Spleen (tissue), 11 donors: ENCODE measurements around the gene NR3C2. TPM values are rescaled to one million over a fixed set of nuclear protein-coding genes. Genes with fewer than 3 reads are reported as not detected.

Experiments used
- DNase-seq: peaks from one replicate; pipeline ENCODE4 v3.0.0-alpha.2; 2020
- H3K27ac ChIP-seq, 8 donors: fragments of 200-600 bp; sonication (generic) in 7 of 8; 1 replicate in 4 of 8; 2 replicates in 4 of 8; pipeline versions ENCODE4 v1.5.0 to v1.8.0; 2016 to 2021; ENCODE audit warnings: inconsistent platforms in 4 of 8, mild to moderate bottlenecking in 4 of 8, moderate library complexity in 1 of 8
- H3K27me3 ChIP-seq, 7 donors: fragments of 200-600 bp; sonication (generic) in 6 of 7; replicated peaks in 1 of 7; 1 replicate in 4 of 7; 2 replicates in 3 of 7; pipeline versions ENCODE4 v1.5.0 to v1.8.0; 2016 to 2021; ENCODE audit warnings: inconsistent platforms in 3 of 7, mild to moderate bottlenecking in 1 of 7
- H3K36me3 ChIP-seq, 6 donors: fragments of 200-600 bp; sonication (generic) in 5 of 6; 1 replicate in 4 of 6; 2 replicates in 2 of 6; pipeline versions ENCODE4 v1.5.0 to v1.8.0; 2016 to 2021; ENCODE audit warnings: inconsistent platforms in 2 of 6
- H3K4me1 ChIP-seq, 6 donors: fragments of 200-600 bp; sonication (generic) in 5 of 6; 1 replicate in 3 of 6; 2 replicates in 3 of 6; pipeline versions ENCODE4 v1.5.0 to v1.8.0; 2016 to 2021; ENCODE audit warnings: inconsistent platforms in 3 of 6
- H3K4me3 ChIP-seq, 8 donors: fragments of 200-600 bp; sonication (generic) in 7 of 8; 1 replicate in 4 of 8; 2 replicates in 4 of 8; pipeline versions ENCODE4 v1.5.0 to v1.8.0; 2016 to 2021; ENCODE audit warnings: inconsistent platforms in 4 of 8, mild to moderate bottlenecking in 4 of 8, moderate library complexity in 2 of 8
- H3K9me3 ChIP-seq, 8 donors: fragments of 200-600 bp; sonication (generic) in 7 of 8; 1 replicate in 4 of 8; 2 replicates in 4 of 8; pipeline versions ENCODE4 v1.5.0 to v1.8.0; 2016 to 2021; ENCODE audit warnings: inconsistent platforms in 4 of 8
- POLR2A ChIP-seq, 3 donors: fragments of 450-650 bp; IDR thresholded peaks; one replicate each; pipeline ENCODE4 v1.5.1; 2017; ENCODE audit warnings: antibody characterized with exemption in 3 of 3, mild to moderate bottlenecking in 1 of 3
- POLR2AphosphoS5 ChIP-seq, 3 donors: sonication (generic); formaldehyde crosslinking; IDR thresholded peaks; one replicate each; pipeline ENCODE4 v1.5.1; 2017; ENCODE audit warnings: antibody characterized with exemption in 3 of 3
- WGBS, 5 donors: extraction: QIAGEN DNeasy Blood & Tissue Kit in 3 of 5; methylation state at CpG; one replicate each; pipeline versions ENCODE4 v1.1.5 to v1.1.7; 2013 to 2018; 5-methylcytosine and 5-hydroxymethylcytosine counted together
- intact Hi-C: fragments of 100-400 bp; cut with DNase I; formaldehyde crosslinking; loops from one replicate; pipeline ENCODE4 v1.15.0; 2023; ENCODE audit warnings: low total_unique reads
- polyA plus RNA-seq, 3 donors: library from polyadenylated mRNA; stranded (reverse); fragments of 200-250 nt; gene quantifications; one replicate each; pipeline ENCODE4 v1.2.1, GENCODE V29; 2013
- total RNA-seq, 7 donors: library from RNA; depleted of rRNA in 3 of 7; stranded (reverse); fragments of >200 nt in 3 of 7; fragmentation: NEBNext Ultra II Directional in 4 of 7; extraction: Animal tissue kit (Norgen Biotek cat#: 25700) in 4 of 7; gene quantifications; one replicate each; pipeline versions ENCODE4 v1.1.0 to v1.2.1, GENCODE V29; 2016 to 2021
- TF ChIP-seq, protein P1 (sequence below), 11 experiments: fragments of 200-600 bp in 7 of 11; fragments of 450-650 bp in 4 of 11; sonication (generic) in 4 of 11; IDR thresholded peaks in 8 of 11; conservative IDR thresholded peaks in 3 of 11; 1 replicate in 7 of 11; 2 replicates in 4 of 11; pipeline versions ENCODE4 v1.4.0 to v1.8.0; 2016 to 2021; ENCODE audit warnings: antibody characterized with exemption in 11 of 11, inconsistent platforms in 4 of 11, mild to moderate bottlenecking in 1 of 11
- donor health status: healthy with polysubstance abuse.
- donor health status: DM: no; HTN: no; CAD: no; lungs with moderate emphysema.
- donor health status: DM: no; HTN: no; CAD: no.
- donor health status: Bipolar disorder and iron deficiency.
- donor health status: healthy.
- donor health status: DM: no; HTN: no; CAD: no.
- donor health status: DM: yes; HTN: yes; CAD: no.

The NR3C2 gene
- total and polyA plus RNA-seq, 10 donors: 1.2 to 25.9 (median 16.2) TPM

DNA sequence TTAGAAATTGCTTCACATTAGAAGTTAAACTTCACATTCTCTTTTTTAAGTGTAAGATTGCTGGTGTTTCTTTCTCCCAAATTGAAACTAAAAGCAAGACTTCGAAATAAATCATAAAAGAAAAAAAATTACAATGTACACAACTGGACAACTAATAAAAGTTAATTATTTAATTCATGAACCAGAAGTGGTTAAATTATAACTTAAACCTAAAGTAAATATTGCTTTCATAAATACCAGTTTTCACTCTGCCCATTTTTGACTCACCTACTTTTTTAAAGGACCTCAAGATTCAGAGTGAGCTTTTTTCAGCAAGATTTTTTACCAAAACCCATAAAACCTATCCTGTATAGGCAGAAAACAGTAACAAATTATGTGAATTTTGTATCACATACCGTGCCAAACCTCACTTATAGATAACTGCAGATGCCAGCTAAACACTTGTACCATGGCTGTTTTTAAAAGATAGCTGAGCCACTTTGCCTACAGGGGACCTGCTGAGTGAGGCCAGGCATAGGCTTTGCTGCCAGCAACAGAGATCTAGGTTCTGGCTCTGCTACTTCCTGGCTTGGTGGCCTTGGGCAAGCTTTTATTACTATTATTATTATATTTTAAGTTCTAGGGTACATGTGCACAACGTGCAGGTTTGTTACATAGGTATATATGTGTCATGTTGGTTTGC lies 259.8 kb downstream of the NR3C2 start:
- Histone ChIP-seq H3K4me1 (no peaks in the 10 kb centered on the region), H3K4me3 (no peak overlapping the region), H3K36me3 (peaks cover 0 to 5% (median 0%) of the 10 kb centered on the region in 6 donors), H3K27me3 (no peaks in the 10 kb centered on the region), H3K27ac (no peak overlapping the region), H3K9me3 (peaks cover 0 to 11% (median 4%) of the 10 kb centered on the region in 8 donors)
- DNase-seq: no peak
- 86 to 92% (median 88%) methylated on average over 3 of the region's 3 CpGs for WGBS, 5 donors
- TF ChIP-seq, protein P1, sequence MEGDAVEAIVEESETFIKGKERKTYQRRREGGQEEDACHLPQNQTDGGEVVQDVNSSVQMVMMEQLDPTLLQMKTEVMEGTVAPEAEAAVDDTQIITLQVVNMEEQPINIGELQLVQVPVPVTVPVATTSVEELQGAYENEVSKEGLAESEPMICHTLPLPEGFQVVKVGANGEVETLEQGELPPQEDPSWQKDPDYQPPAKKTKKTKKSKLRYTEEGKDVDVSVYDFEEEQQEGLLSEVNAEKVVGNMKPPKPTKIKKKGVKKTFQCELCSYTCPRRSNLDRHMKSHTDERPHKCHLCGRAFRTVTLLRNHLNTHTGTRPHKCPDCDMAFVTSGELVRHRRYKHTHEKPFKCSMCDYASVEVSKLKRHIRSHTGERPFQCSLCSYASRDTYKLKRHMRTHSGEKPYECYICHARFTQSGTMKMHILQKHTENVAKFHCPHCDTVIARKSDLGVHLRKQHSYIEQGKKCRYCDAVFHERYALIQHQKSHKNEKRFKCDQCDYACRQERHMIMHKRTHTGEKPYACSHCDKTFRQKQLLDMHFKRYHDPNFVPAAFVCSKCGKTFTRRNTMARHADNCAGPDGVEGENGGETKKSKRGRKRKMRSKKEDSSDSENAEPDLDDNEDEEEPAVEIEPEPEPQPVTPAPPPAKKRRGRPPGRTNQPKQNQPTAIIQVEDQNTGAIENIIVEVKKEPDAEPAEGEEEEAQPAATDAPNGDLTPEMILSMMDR (IDR thresholded peaks at IDR 0.05 in 8 of 11, conservative IDR thresholded peaks at IDR 0.05 in 3 of 11): no peak
- TF ChIP-seq POLR2AphosphoS5 (IDR thresholded peaks at IDR 0.05) (no peak), POLR2A (IDR thresholded peaks at IDR 0.05) (no peak)
- intact Hi-C loops: no loop called here

DNA sequence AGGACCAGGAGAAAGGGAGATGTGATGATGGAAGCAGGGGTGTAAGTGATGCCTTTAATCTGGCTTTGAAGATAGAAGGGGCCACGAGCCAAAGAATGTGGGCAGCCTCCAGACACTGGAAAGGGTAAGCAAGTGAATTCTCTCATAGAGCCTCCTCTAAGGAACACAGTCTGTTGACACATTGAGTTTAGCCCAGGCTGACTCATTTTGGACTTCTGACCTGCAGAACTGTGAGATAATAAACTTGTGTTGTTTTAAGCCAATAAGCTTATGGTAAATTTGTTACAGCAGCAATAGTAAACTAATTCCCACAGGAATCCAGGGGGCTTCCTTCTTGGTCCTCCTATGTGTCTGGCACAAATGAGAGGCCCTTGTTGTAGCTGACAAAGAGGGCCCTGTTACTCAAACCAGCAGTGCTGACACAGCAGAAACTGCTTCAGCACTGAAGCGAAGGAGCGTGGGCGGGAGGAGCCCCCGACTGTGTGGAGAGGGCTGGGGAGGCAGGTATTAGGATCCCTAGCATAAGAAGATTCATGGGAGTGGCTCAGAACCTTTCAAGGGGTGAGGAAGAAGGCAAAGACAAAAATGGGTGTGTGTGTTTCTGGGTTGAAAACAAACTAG lies 268.7 kb downstream of the NR3C2 start:
- no peak for DNase-seq
- no peak overlapping the region for H3K27ac ChIP-seq
- peaks cover 0 to 5% (median 0%) of the 10 kb centered on the region in 6 donors for H3K36me3 ChIP-seq
- no peaks in the 10 kb centered on the region for H3K4me1 ChIP-seq
- H3K27me3 ChIP-seq: no peaks in the 10 kb centered on the region
- TF ChIP-seq POLR2A (IDR thresholded peaks at IDR 0.05) (no peak), POLR2AphosphoS5 (IDR thresholded peaks at IDR 0.05) (no peak)
- TF ChIP-seq, protein P1 (IDR thresholded peaks at IDR 0.05 in 8 of 11, conservative IDR thresholded peaks at IDR 0.05 in 3 of 11): no peak
- 87 to 93% (median 88%) methylated on average over 5 of the region's 5 CpGs for WGBS, 5 donors
- intact Hi-C loops: no loop called here
- peaks cover 0 to 7% (median 0%) of the 10 kb centered on the region in 8 donors for H3K9me3 ChIP-seq
- no peak overlapping the region for H3K4me3 ChIP-seq

DNA sequence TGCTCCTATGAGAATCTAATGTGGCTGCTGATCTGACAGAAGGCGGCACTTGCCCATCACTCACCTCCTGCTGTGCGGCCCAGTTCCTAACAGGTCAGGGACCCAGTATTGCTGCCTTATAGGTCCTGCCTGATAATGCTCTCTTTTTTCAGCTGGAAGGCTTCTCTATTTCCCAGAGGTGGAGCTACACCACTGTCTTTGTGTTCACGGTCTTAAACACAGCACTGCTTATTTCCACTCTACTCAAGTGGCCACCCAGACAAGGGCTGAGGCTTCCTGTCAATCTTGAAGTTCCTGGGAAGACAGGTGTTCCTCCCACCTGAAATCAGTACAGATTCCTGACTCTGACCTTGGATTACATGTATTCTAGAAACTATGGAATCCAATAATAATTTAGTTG lies 270.6 kb downstream of the NR3C2 start:
- no peak for DNase-seq
- intact Hi-C loops: no loop called here
- no peak for TF ChIP-seq POLR2A (IDR thresholded peaks at IDR 0.05)
- TF ChIP-seq, protein P1 (IDR thresholded peaks at IDR 0.05 in 8 of 11, conservative IDR thresholded peaks at IDR 0.05 in 3 of 11): no peak
- Histone ChIP-seq H3K36me3 (peaks cover 0 to 5% (median 0%) of the 10 kb centered on the region in 6 donors), H3K9me3 (peaks cover 0 to 7% (median 0%) of the 10 kb centered on the region in 8 donors), H3K4me3 (no peak overlapping the region), H3K27me3 (no peaks in the 10 kb centered on the region), H3K4me1 (no peaks in the 10 kb centered on the region), H3K27ac (no peak overlapping the region)
- WGBS, 5 donors: 88 to 91% (median 89%) methylated on average over 3 of the region's 3 CpGs
